Measurements from ENCODE around the gene CBX2. TPM values are rescaled to one million over a fixed set of nuclear protein-coding genes. Genes with fewer than 3 reads are reported as not detected.

CBX2 gene
- total and polyA plus RNA-seq, 7 experiments from 2014 or later, result 0.24 to 4.4 (median 0.41) TPM; not detected in 1

DNA sequence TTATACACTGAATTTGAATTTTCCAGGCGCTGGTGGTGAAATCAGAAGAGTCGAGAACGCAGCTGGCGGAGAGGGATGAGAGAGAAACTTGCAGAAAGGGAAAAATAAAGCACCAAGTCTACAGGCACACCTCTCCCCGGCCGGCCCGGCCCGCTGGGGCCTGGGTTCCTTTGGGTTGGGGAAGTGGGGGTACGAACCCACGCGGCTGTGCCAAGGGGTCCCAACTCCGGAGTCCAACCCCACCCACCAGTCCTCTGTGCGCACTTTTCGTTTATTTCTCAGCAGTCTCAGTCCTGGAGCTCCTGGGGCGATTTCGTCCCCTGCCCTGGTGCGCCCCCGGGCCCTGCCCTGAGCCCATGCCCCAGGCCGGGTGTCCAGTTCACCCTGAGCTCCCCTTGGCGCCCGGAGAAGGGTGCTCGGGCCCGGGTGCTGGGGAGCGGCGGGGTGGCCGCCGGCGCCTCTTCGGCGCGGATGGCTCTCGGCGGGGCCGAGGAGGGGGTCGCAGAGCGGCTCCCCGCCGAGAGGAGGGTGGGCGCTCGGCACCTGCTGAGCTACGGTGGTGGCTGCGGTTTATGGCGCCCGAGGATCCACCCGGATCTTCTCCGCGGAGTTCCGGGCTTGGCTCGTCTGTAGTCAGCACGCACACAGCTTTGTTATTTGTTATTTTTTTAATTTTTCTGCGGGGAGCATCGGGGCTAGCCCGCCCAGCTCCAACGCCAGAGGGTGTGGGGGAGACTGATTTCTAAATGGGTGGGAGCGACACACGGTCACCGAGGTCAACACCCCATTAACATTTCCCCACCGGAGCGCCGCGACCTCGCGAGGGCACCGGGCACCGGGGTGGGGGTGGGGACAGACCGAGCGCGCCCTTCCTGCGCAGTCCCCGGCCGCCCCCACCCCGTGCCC lies 34.7 kb downstream of the CBX2 start:
- Mint-ChIP-seq H3K36me3 (peaks cover 0 to 4% (median 0%) of the 10 kb centered on the region in 5 donors), H3K4me1 (peaks cover 18 to 41% (median 32%) of the 10 kb centered on the region in 7 donors), H3K9me3 (peaks cover 0 to 2% (median 0%) of the 10 kb centered on the region in 11 donors), H3K4me3 (peak overlapping the region; percentile 48 to 79 (median 68)), H3K27ac (peak overlapping the region in 7 of 9 donors; percentile 12 to 79 (median 58)), H3K27me3 (peaks cover 45 to 70% (median 53%) of the 10 kb centered on the region in 5 donors)
- no peak for ATAC-seq
- H3K27me3 ChIP-seq (ENCODE audit: control insufficient read depth in 2 of 2, insufficient read depth in 2 of 2, low read length in 2 of 2), result peaks cover 40 to 59% of the 10 kb centered on the region in 2 donors
- H3K27ac ChIP-seq (ENCODE audit: low read depth, low read length), result no peak overlapping the region
- CTCF ChIA-PET, result interaction anchor here (0.9 to 1.3 kb wide), 2 partner anchors 23 to 27 kb away, joined by 3 to 4 read pairs; partner anchors contain the start of gene CBX4
- H3K9me3 ChIP-seq (ENCODE audit: control insufficient read depth in 2 of 3, low read length in 3 of 3), result no peaks in the 10 kb centered on the region
- no peak overlapping the region for H3K4me3 ChIP-seq (ENCODE audit: low read length)
- H3K4me1 ChIP-seq (ENCODE audit: control insufficient read depth in 2 of 2, insufficient read depth in 2 of 2, low read length in 2 of 2), result peaks cover 23 to 43% of the 10 kb centered on the region in 2 donors
- DNase-seq, result no peak
- no peaks in the 10 kb centered on the region for H3K36me3 ChIP-seq (ENCODE audit: control insufficient read depth in 2 of 3, insufficient read depth in 3 of 3, low read length in 3 of 3)
- intact Hi-C loops (cut with micrococcal nuclease), result loop anchor here (5.0 to 10.0 kb wide), 5 partner anchors 35 to 1700 kb away; partner anchors contain the start of genes ACTG1 (in 1 of the 2), BAHCC1 (in 1 of the 2) and CBX2 (in 1 of the 2)
- POLR2A ChIA-PET, result interaction anchor here (0.9 to 6.4 kb wide), 11 partner anchors 8 to 36 kb away, joined by 3 to 51 read pairs (median 6); partner anchors contain the start of genes CBX4 and CBX8

DNA sequence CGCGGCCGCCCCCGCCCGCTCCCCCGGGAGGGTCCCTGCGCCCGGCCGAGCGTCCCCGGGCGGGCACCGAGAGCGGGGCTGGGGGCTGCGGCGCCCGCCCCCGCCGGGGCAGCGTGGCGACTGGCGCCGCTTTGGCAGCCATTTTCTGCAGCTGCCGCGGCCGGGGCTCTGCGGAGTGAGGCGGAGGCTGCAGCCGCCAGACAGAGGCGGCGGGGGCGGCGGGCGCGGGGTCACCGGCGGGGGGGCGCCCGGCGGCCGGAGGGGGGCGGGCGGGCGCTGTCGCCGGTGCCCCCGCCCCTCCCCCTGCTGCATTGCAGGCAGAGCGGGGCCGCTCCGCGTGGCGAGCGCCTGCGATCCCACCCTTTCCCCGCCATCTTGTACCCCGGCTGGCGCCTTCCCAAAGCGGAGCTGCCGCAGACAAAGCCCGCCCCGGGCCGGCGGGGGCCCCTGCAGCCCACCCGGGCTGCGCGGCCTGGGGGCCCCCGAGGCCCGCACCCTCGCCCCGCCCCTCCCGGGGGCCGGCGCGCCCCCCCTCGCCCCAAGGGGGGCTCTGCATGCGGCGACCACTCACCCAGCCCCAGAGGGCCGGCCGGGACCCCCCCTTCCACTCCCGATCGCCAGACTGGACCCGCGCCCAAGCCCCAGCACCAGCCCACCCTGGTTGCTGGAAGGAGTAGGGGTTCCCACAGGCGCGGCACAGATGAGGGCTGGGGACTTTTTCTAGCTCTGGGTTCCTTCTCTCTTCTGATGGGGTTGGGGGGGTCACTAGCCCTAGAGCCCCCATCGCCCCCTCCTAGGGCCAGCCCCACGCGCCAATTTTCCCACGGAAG lies 35.6 kb downstream of the CBX2 start:
- no peak for DNase-seq
- peaks cover 23 to 43% of the 10 kb centered on the region in 2 donors for H3K4me1 ChIP-seq (ENCODE audit: control insufficient read depth in 2 of 2, insufficient read depth in 2 of 2, low read length in 2 of 2)
- no peak for ATAC-seq
- peaks cover 18 to 41% (median 32%) of the 10 kb centered on the region in 7 donors for H3K4me1 Mint-ChIP-seq
- no peaks in the 10 kb centered on the region for H3K36me3 ChIP-seq (ENCODE audit: control insufficient read depth in 2 of 3, insufficient read depth in 3 of 3, low read length in 3 of 3)
- ChIA-PET CTCF (interaction anchor here (1.3 kb wide), 1 partner anchor 22 kb away, joined by 3 read pairs; no protein-coding TSS in a partner anchor), POLR2A (interaction anchor here (1.0 to 6.4 kb wide), 7 partner anchors 9 to 27 kb away, joined by 3 to 51 read pairs (median 7); partner anchors contain the start of genes CBX4 and CBX8)
- intact Hi-C loops (cut with micrococcal nuclease), result loop anchor here (5.0 to 10.0 kb wide), 5 partner anchors 36 to 1699 kb away; partner anchors contain the start of genes ACTG1 (in 1 of the 2), BAHCC1 (in 1 of the 2) and CBX2 (in 1 of the 2)
- H3K27ac ChIP-seq (ENCODE audit: low read depth, low read length), result no peak overlapping the region
- no peak overlapping the region for H3K27ac Mint-ChIP-seq
- H3K9me3 Mint-ChIP-seq, result peaks cover 0 to 2% (median 0%) of the 10 kb centered on the region in 11 donors
- no peaks in the 10 kb centered on the region for H3K9me3 ChIP-seq (ENCODE audit: control insufficient read depth in 2 of 3, low read length in 3 of 3)
- peaks cover 0 to 4% (median 0%) of the 10 kb centered on the region in 5 donors for H3K36me3 Mint-ChIP-seq
- peak overlapping the region in 6 of 10 donors; percentile 17 to 81 (median 48) for H3K4me3 Mint-ChIP-seq
- H3K4me3 ChIP-seq (ENCODE audit: low read length), result no peak overlapping the region
- peaks cover 38 to 51% of the 10 kb centered on the region in 2 donors for H3K27me3 ChIP-seq (ENCODE audit: control insufficient read depth in 2 of 2, insufficient read depth in 2 of 2, low read length in 2 of 2)
- peaks cover 35 to 70% (median 49%) of the 10 kb centered on the region in 5 donors for H3K27me3 Mint-ChIP-seq

DNA sequence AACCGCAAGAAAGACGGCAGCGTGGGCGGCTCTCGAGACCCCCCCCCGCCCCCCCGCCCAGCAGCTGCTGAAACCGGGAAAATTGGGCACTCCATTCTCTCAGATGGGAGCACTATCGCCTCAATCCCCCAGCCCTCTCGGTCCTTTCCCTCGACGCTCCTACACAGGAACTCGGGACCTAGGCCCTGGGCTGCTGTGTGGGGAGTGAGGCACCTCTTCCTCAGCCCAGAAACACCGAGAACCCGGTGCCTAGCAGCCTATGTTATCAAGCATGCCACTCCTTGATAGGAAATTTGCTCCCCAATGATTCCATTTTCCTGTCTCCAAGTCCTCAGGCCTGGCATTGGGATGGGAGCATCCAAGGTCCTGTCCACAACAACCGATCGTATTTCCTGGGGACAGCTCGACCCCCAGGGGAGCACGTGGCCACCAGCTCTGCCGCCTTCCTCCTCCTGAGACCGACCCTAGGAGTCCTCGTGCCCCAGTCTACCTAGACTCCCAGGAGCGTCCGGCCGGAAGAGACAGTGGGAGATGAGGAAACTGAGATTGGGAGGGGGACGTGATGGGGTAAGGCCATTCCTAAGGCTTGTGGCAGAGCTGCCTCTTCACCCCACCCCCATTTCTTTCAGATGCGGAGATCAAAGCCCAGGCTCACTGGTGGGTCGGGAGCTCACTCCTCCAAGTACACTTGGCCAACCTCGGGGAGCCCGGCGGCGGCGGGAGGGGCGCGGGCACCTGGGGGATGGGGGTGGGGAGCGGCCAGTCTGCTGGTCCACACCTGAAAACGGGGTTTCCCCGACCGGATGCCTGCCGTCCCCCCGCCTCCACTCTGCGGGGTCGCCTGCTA lies 36.4 kb downstream of the CBX2 start:
- ATAC-seq (no peak), DNase-seq (no peak)
- Mint-ChIP-seq H3K4me3 (peak overlapping the region; percentile 42 to 81 (median 62)), H3K4me1 (peaks cover 17 to 32% (median 25%) of the 10 kb centered on the region in 7 donors), H3K27me3 (peaks cover 27 to 70% (median 43%) of the 10 kb centered on the region in 5 donors), H3K9me3 (peaks cover 0 to 2% (median 0%) of the 10 kb centered on the region in 11 donors), H3K27ac (peak overlapping the region in 3 of 9 donors; percentile 31 to 81 (median 60)), H3K36me3 (peaks cover 0 to 4% (median 0%) of the 10 kb centered on the region in 5 donors)
- ChIA-PET POLR2A (interaction anchor here (1.6 to 6.4 kb wide), 4 partner anchors 10 to 26 kb away, joined by 5 to 51 read pairs (median 10); partner anchors contain the start of gene CBX4), CTCF (no interaction called here)
- Histone ChIP-seq H3K36me3 (ENCODE audit: control insufficient read depth in 2 of 3, insufficient read depth in 3 of 3, low read length in 3 of 3) (no peaks in the 10 kb centered on the region), H3K4me3 (ENCODE audit: low read length) (no peak overlapping the region), H3K27ac (ENCODE audit: low read depth, low read length) (no peak overlapping the region), H3K9me3 (ENCODE audit: control insufficient read depth in 2 of 3, low read length in 3 of 3) (no peaks in the 10 kb centered on the region), H3K4me1 (ENCODE audit: control insufficient read depth in 2 of 2, insufficient read depth in 2 of 2, low read length in 2 of 2) (peaks cover 23 to 37% of the 10 kb centered on the region in 2 donors), H3K27me3 (ENCODE audit: control insufficient read depth in 2 of 2, insufficient read depth in 2 of 2, low read length in 2 of 2) (peaks cover 29 to 44% of the 10 kb centered on the region in 2 donors)
- intact Hi-C loops (cut with micrococcal nuclease), result loop anchor here (5.0 to 10.0 kb wide), 5 partner anchors 37 to 1698 kb away; partner anchors contain the start of genes ACTG1 (in 1 of the 2), BAHCC1 (in 1 of the 2) and CBX2 (in 1 of the 2)

DNA sequence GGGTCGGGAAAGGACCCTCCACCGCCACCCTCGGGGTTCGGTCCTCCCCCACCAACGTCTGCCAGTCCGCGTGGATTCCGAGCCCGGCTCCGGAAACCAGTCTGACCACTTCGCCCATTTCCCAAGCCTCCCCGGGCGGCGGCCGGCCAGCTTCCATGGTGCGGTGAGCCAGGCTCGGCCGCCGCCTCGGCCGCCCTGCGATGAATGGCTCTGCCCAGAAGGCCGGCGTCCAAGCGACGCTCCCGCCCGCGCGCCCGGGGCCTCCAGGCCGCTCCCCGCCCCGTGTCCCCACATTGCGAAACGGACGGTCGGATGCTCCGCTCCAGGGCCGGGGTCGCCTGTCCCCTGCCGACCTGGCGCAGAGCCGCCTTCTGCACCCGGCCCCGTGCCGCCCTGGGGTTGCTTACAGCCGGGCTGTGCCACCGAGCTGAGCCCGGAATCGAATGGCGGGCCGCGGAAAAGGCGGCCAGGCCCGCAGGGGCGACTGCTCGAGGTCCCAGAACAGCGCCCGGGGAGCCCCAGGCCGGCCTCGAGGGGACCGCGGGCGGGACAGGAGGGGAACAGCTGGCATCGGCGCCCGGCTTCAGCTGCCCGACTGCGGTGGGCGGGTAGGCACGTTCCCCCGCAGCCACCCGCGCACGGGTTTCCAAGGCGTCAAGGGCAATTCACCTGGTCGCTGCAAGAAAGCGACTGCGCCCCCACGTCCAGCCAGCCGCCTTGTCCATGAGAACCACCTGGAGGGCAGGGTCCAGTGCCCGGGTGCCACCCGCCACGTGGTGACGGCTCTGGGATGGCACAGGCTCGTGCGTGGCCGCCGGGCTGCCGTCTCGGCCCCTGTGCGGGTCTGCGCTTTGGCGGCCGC lies 37.3 kb downstream of the CBX2 start:
- Histone ChIP-seq H3K27ac (ENCODE audit: low read depth, low read length) (no peak overlapping the region), H3K27me3 (ENCODE audit: control insufficient read depth in 2 of 2, insufficient read depth in 2 of 2, low read length in 2 of 2) (peaks cover 28 to 42% of the 10 kb centered on the region in 2 donors), H3K9me3 (ENCODE audit: control insufficient read depth in 2 of 3, low read length in 3 of 3) (no peaks in the 10 kb centered on the region), H3K4me1 (ENCODE audit: control insufficient read depth in 2 of 2, insufficient read depth in 2 of 2, low read length in 2 of 2) (peaks cover 23 to 37% of the 10 kb centered on the region in 2 donors), H3K4me3 (ENCODE audit: low read length) (no peak overlapping the region), H3K36me3 (ENCODE audit: control insufficient read depth in 2 of 3, insufficient read depth in 3 of 3, low read length in 3 of 3) (no peaks in the 10 kb centered on the region)
- H3K9me3 Mint-ChIP-seq, result peaks cover 0 to 2% (median 0%) of the 10 kb centered on the region in 11 donors
- H3K4me3 Mint-ChIP-seq, result no peak overlapping the region
- ChIA-PET CTCF (no interaction called here), POLR2A (interaction anchor here (1.7 to 6.4 kb wide), 2 partner anchors 22 to 25 kb away, joined by 6 to 51 read pairs; partner anchors contain the start of gene CBX4)
- peaks cover 0 to 4% (median 0%) of the 10 kb centered on the region in 5 donors for H3K36me3 Mint-ChIP-seq
- no peak for ATAC-seq
- H3K4me1 Mint-ChIP-seq, result peaks cover 17 to 32% (median 25%) of the 10 kb centered on the region in 7 donors
- peak overlapping the region in 1 of 9 donors; percentile 42 for H3K27ac Mint-ChIP-seq
- intact Hi-C loops (cut with micrococcal nuclease), result loop anchor here (1.0 to 10.0 kb wide), 6 partner anchors 24 to 1697 kb away; partner anchors contain the start of genes ACTG1 (in 1 of the 2), BAHCC1 (in 1 of the 2), CBX2 (in 1 of the 2) and CBX4 (in 1 of the 2)
- DNase-seq, result peak in 1 of 9 donors; percentile 44
- peaks cover 26 to 72% (median 43%) of the 10 kb centered on the region in 5 donors for H3K27me3 Mint-ChIP-seq
